ENCODE results near the gene NUCB1. TPM values are rescaled to one million over a fixed set of nuclear protein-coding genes. Genes with fewer than 3 reads are reported as not detected.

The NUCB1 gene
- total and polyA plus RNA-seq, 9 of the 15 experiments (the other 6 are each of a cell fraction or from before 2014, with no cell fraction given): 3.1 to 153 (median 71.7) TPM

DNA sequence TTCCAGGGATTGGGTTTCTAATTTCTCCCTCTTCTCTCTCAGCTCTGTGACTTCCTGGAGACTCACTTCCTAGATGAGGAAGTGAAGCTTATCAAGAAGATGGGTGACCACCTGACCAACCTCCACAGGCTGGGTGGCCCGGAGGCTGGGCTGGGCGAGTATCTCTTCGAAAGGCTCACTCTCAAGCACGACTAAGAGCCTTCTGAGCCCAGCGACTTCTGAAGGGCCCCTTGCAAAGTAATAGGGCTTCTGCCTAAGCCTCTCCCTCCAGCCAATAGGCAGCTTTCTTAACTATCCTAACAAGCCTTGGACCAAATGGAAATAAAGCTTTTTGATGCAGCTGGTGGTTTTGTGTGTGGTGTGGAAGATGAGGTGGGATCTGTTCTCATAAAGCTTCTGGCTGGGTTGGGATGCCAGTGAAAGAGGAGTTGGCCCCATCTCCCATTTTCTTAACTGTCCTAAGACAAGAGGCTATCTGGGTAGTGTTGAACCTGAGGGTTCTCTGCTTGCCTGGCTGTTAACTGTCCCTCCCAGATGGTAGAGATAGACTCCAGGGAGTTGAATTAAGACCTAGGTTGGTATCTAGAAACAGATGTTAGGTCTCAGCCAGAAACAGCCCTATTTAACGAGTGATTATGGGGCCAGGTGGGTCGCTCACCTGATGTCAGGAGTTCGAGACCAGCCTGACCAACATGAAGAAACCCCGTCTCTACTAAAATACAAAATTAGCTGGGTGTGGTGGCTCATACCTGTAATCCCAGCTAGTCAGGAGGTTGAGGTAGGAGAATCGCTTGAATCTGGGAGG, 66.6 kb downstream of the NUCB1 start (continued):
- TF ChIP-seq, protein P1, sequence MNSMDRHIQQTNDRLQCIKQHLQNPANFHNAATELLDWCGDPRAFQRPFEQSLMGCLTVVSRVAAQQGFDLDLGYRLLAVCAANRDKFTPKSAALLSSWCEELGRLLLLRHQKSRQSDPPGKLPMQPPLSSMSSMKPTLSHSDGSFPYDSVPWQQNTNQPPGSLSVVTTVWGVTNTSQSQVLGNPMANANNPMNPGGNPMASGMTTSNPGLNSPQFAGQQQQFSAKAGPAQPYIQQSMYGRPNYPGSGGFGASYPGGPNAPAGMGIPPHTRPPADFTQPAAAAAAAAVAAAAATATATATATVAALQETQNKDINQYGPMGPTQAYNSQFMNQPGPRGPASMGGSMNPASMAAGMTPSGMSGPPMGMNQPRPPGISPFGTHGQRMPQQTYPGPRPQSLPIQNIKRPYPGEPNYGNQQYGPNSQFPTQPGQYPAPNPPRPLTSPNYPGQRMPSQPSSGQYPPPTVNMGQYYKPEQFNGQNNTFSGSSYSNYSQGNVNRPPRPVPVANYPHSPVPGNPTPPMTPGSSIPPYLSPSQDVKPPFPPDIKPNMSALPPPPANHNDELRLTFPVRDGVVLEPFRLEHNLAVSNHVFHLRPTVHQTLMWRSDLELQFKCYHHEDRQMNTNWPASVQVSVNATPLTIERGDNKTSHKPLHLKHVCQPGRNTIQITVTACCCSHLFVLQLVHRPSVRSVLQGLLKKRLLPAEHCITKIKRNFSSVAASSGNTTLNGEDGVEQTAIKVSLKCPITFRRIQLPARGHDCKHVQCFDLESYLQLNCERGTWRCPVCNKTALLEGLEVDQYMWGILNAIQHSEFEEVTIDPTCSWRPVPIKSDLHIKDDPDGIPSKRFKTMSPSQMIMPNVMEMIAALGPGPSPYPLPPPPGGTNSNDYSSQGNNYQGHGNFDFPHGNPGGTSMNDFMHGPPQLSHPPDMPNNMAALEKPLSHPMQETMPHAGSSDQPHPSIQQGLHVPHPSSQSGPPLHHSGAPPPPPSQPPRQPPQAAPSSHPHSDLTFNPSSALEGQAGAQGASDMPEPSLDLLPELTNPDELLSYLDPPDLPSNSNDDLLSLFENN (IDR thresholded peaks at IDR 0.05; ENCODE audit: low read depth in 2 of 2, low read length in 2 of 2): no peak
- TF ChIP-seq ZBED1 (IDR thresholded peaks at IDR 0.05) (peak; percentile 8; the same call in 1 of the 2 replicates), MEF2A (IDR thresholded peaks at IDR 0.05; ENCODE audit: control insufficient read depth, low read depth, low read length) (0 out of 2 replicates have a peak, but pooled peaks have one; percentile 2), PPARD (CRISPR knock-in tag; IDR thresholded peaks at IDR 0.05) (no peak), CREB1 (IDR thresholded peaks at IDR 0.05) (no peak; the same call in 1 of the 2 replicates), CREB1 (CRISPR knock-in tag; IDR thresholded peaks at IDR 0.05) (peak; percentile 14; the same call in 1 of the 2 replicates), SLC30A9 (CRISPR knock-in tag; IDR thresholded peaks at IDR 0.05) (no peak), KAT7 (CRISPR knock-in tag; IDR thresholded peaks at IDR 0.05; ENCODE audit: borderline replicate concordance) (peak; percentile 25; the same call in 1 of the 2 replicates), BRF1 (IDR thresholded peaks at IDR 0.05; ENCODE audit: borderline replicate concordance, extremely low read depth, insufficient read length) (no peak)
- TF ChIP-seq, protein P2, sequence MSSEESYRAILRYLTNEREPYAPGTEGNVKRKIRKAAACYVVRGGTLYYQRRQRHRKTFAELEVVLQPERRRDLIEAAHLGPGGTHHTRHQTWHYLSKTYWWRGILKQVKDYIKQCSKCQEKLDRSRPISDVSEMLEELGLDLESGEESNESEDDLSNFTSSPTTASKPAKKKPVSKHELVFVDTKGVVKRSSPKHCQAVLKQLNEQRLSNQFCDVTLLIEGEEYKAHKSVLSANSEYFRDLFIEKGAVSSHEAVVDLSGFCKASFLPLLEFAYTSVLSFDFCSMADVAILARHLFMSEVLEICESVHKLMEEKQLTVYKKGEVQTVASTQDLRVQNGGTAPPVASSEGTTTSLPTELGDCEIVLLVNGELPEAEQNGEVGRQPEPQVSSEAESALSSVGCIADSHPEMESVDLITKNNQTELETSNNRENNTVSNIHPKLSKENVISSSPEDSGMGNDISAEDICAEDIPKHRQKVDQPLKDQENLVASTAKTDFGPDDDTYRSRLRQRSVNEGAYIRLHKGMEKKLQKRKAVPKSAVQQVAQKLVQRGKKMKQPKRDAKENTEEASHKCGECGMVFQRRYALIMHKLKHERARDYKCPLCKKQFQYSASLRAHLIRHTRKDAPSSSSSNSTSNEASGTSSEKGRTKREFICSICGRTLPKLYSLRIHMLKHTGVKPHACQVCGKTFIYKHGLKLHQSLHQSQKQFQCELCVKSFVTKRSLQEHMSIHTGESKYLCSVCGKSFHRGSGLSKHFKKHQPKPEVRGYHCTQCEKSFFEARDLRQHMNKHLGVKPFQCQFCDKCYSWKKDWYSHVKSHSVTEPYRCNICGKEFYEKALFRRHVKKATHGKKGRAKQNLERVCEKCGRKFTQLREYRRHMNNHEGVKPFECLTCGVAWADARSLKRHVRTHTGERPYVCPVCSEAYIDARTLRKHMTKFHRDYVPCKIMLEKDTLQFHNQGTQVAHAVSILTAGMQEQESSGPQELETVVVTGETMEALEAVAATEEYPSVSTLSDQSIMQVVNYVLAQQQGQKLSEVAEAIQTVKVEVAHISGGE (CRISPR knock-in tag; IDR thresholded peaks at IDR 0.05): 0 out of 6 replicates have a peak, but pooled peaks of 1 of the 3 experiments have one; percentile 41
- TF ChIP-seq, protein P3, sequence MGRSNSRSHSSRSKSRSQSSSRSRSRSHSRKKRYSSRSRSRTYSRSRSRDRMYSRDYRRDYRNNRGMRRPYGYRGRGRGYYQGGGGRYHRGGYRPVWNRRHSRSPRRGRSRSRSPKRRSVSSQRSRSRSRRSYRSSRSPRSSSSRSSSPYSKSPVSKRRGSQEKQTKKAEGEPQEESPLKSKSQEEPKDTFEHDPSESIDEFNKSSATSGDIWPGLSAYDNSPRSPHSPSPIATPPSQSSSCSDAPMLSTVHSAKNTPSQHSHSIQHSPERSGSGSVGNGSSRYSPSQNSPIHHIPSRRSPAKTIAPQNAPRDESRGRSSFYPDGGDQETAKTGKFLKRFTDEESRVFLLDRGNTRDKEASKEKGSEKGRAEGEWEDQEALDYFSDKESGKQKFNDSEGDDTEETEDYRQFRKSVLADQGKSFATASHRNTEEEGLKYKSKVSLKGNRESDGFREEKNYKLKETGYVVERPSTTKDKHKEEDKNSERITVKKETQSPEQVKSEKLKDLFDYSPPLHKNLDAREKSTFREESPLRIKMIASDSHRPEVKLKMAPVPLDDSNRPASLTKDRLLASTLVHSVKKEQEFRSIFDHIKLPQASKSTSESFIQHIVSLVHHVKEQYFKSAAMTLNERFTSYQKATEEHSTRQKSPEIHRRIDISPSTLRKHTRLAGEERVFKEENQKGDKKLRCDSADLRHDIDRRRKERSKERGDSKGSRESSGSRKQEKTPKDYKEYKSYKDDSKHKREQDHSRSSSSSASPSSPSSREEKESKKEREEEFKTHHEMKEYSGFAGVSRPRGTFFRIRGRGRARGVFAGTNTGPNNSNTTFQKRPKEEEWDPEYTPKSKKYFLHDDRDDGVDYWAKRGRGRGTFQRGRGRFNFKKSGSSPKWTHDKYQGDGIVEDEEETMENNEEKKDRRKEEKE (IDR thresholded peaks at IDR 0.05; ENCODE audit: borderline replicate concordance in 1 of 2, control insufficient read depth in 1 of 2, low read depth in 2 of 2, low read length in 1 of 2): peak in 1 of 2 experiments; percentile 4; a peak in 1 of 4 replicates
- TF ChIP-seq, protein P4, sequence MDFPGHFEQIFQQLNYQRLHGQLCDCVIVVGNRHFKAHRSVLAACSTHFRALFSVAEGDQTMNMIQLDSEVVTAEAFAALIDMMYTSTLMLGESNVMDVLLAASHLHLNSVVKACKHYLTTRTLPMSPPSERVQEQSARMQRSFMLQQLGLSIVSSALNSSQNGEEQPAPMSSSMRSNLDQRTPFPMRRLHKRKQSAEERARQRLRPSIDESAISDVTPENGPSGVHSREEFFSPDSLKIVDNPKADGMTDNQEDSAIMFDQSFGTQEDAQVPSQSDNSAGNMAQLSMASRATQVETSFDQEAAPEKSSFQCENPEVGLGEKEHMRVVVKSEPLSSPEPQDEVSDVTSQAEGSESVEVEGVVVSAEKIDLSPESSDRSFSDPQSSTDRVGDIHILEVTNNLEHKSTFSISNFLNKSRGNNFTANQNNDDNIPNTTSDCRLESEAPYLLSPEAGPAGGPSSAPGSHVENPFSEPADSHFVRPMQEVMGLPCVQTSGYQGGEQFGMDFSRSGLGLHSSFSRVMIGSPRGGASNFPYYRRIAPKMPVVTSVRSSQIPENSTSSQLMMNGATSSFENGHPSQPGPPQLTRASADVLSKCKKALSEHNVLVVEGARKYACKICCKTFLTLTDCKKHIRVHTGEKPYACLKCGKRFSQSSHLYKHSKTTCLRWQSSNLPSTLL (IDR thresholded peaks at IDR 0.05): no peak
